ENCODE measurements around the gene TMEM256. TPM values are rescaled to one million over a fixed set of nuclear protein-coding genes. Genes with fewer than 3 reads are reported as not detected.
"Not testable (repeated sequence)": the region's sequence is repeated elsewhere in the genome, so short reads cannot be mapped to it uniquely, and the experiment has no call there.

The TMEM256 gene
- polyA plus RNA-seq, 4 donors = 52.8 to 90.1 (median 80.5) TPM

DNA sequence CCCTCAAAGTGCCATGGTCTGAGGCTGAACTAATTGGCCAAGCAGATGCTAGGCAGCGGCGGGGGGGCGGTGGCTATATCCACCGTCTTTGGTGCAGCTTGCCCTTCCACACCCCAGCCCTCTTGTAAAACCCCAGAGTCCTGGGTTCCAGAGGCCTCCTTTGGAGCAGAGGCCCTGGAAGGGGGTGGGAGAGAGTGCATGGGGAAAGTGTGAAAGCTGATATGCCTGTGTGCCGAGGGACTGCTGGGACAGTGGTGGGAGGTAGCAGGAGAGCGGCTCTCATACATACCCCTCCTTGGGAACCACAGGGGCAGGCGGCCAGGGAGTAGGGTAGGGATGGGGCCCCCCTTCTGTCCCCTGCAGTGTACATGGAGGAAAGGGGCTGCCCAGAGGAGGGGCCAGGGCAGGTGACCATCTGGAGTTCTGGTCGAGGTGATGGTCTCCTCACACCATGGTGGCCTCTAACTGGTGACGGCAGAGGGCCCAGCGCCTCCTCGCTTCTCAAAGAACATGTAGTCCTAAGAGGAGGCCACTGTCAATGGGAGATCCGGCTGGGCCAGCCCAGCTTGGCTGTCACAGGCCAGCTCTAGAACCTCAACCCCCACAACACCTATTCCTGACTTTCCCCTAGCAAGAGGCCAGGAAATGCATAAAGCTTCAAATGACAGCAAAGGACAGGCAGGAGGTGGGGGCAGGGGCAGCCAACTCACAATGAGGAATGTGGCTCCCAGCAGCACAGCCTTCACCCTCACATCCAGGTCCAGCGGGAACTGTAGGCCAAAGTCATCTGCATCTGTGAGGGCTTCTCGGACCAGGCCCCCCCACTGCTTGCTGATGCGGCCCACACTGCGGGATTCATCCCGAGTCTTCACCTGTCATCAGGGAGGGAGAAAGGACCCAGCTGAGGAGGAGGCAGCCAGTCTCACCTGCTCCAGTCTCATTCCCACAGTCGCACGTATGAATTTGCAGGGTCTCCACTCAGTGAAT lies 13.7 kb downstream of the TMEM256 start:
- no peak for DNase-seq (ENCODE audit: low read depth in 4 of 4, low spot score in 3 of 4)

DNA sequence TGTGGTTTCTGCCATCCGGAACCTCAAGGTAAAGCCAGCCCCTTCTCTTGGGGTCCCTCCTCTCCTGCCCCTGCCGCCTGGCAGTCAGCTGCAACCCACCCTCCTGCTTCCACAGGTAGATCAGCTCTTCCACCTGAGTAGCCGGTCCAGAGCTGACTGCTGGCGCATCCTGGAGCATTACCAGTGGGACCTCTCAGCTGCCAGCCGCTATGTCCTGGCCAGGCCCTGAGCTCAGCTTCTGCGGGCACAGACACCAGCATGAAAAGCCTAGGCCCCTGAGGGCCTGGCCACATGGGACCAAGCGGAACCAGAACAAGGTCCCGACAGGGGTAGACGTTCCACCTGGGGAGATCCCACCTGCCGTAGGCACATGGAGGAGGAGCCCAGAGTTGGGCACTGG lies 15.0 kb downstream of the TMEM256 start:
- DNase-seq (ENCODE audit: low read depth in 4 of 4, low spot score in 3 of 4) = no peak

GRCh38 chr17:7384489-7385081 lies 19.3 kb downstream of the TMEM256 start:
- no peak for DNase-seq (ENCODE audit: low read depth in 4 of 4, low spot score in 3 of 4)

- DNase-seq (ENCODE audit: low read depth in 4 of 4, low spot score in 3 of 4) = peak in 1 of 4 donors; percentile 52
These were observed 20.0 kb downstream of the TMEM256 start for GRCh38 chr17:7383742-7384488.

DNA sequence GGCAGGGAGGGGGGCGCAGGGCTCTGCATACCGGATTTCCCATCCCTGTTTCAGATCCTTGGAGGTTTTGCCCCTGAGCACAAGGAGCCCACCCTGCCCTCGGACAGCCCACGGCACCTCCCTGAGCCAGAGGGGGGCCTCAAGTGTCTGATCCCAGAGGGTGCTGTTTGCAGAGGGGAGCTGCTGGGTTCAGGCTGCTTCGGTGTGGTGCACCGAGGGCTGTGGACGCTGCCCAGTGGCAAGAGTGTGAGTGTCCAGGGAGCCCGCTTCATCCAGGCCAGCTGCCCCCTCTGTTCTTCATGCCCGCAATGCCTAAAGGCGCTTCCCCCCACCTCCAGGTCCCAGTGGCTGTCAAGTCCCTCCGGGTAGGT lies 20.5 kb downstream of the TMEM256 start:
- DNase-seq (ENCODE audit: low read depth in 4 of 4, low spot score in 3 of 4) = no peak

- DNase-seq (ENCODE audit: low read depth in 4 of 4, low spot score in 3 of 4) = no peak
These were observed 21.0 kb downstream of the TMEM256 start for GRCh38 chr17:7382901-7383300.

DNA sequence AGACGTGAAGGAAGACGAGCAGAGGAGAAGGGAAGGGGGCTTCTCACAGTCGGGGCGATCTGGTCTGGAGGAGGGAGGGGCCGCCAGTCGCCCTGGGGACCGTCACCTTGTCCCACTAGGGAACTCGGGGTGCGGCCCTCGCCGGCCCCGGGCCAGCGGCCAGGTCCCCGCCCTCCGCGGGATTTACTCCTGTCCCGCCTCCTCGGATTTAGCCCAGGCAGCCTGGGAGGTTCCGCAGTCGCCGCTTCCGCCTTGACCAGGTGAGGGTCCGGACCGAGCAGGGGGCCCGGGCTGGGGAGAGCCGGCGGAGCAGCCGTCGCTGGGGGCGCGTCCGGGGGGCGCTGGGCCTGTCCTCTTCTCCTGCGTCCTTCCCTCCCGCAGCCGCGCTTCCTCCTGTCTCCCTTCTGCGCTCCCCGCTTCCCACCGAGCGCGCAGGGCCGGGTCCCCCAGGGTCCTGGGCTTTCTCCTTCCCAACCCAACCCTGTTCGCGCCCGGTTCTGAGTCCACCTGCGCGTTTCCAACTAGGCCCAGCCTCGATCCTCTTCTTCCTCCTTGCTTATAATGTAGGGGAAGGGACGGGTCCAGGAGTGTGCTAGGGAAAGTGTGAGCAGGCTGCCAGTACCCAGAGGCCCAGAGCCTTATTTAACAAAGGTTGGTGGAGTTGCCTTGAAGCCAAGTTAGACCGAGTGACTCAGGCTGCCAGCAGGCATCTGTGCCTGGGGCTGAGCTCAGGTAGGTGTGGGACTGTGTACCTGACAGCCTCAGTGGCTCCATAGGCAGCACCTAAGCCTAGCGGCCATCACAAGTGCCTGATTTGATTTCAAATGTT lies 22.8 kb downstream of the TMEM256 start, which contains the start of gene TNK1:
TSS of gene TNK1 (plus strand) at position 235 of the 829 bp plus-strand sequence. CDS start 1,838 bp downstream, outside the sequence.
- DNase-seq (ENCODE audit: low read depth in 4 of 4, low spot score in 3 of 4) = no peak

- no peak for DNase-seq (ENCODE audit: low read depth in 4 of 4, low spot score in 3 of 4)
These were observed 23.6 kb downstream of the TMEM256 start for GRCh38 chr17:7380321-7380720.

DNA sequence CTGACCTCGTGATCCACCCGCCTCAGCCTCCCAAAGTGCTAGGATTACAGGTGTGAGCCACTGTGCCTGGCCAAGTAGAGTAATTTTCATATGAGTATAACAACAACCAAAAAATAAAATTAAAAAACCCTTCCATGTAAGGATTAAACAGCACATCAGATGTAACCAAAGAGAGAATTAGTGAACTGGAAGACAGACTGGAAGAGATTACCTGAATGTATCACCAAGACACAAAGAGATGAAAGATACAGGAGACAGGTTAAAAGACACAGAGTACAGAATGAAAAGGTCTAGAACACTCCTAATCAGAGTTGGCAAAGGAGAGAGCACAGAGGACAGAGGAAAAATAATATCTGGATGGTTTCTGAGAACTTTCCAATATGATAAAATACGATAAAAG lies 24.8 kb downstream of the TMEM256 start:
- no peak for DNase-seq (ENCODE audit: low read depth in 4 of 4, low spot score in 3 of 4)

DNA sequence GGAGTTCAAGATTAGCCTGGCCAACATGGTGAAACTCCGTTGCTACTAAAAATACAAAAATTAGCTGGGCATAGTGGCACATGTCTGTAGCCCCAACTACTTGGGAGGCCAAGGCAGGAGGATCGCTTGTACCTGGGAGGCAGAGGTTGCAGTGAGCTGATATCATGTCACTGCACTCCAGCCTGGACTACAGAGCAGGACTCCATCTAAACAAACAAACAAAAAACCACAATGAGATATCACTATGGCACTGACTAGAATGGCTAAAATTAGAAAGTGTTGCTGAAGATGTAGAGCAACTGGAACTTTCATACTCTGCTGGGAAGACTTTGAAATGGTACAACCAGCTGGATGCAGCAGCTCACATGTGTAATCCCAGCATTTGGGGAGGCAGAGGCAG lies 29.5 kb downstream of the TMEM256 start:
- no peak for DNase-seq (ENCODE audit: low read depth in 4 of 4, low spot score in 3 of 4)

DNA sequence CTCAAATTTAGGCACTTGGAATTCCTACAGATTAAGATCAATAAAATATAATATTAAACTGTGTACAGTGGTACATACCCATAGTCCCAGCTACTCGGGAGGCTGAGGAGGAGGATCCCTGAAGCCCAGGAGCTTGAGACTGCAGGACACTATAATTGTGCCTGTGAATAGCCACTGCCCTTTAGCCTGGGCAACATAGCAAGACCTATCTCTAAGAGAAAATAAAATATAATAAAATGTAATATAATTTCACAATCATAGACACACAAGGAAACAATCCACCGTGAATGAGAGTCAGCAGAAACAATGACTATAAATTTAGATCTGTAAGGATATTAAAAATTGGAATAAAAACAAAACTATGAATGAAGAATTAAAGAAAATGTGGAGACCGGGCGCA lies 33.0 kb downstream of the TMEM256 start:
- no peak for DNase-seq (ENCODE audit: low read depth in 4 of 4, low spot score in 3 of 4)

DNA sequence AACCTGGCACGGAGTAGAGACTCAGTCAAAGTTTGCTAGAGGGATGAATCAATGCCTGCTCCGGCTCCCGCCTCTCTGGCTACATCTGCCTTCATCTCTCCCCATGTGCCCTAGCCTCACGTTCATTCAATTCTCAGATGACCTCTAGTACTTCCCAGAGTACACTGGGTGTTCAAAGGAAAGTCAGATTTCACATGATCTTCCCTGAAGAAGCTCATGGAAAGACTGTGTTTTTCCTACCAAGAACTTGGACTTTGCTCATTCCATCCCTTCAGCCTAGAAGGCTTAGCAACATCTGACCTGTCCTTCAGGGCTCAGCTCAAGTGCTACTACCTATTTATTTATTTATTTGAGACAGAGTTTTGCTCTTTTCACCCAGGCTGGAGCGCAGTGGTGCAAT lies 34.1 kb downstream of the TMEM256 start:
- no peak for DNase-seq (ENCODE audit: low read depth in 4 of 4, low spot score in 3 of 4)

GRCh38 chr17:7368599-7368994 lies 35.3 kb downstream of the TMEM256 start:
- DNase-seq (ENCODE audit: low read depth in 4 of 4, low spot score in 3 of 4) = not testable (repeated sequence)

GRCh38 chr17:7367918-7368598 lies 35.8 kb downstream of the TMEM256 start:
- no peak for DNase-seq (ENCODE audit: low read depth in 4 of 4, low spot score in 3 of 4)

GRCh38 chr17:7367083-7367482 lies 36.8 kb downstream of the TMEM256 start:
- no peak for DNase-seq (ENCODE audit: low read depth in 4 of 4, low spot score in 3 of 4)

- DNase-seq (ENCODE audit: low read depth in 4 of 4, low spot score in 3 of 4) = not testable (repeated sequence)
These were observed 37.9 kb downstream of the TMEM256 start for GRCh38 chr17:7365963-7366362.

- no peak for DNase-seq (ENCODE audit: low read depth in 4 of 4, low spot score in 3 of 4)
These were observed 40.6 kb downstream of the TMEM256 start for GRCh38 chr17:7363311-7363710.

GRCh38 chr17:7361906-7362305 lies 42.0 kb downstream of the TMEM256 start:
- no peak for DNase-seq (ENCODE audit: low read depth in 4 of 4, low spot score in 3 of 4)

DNA sequence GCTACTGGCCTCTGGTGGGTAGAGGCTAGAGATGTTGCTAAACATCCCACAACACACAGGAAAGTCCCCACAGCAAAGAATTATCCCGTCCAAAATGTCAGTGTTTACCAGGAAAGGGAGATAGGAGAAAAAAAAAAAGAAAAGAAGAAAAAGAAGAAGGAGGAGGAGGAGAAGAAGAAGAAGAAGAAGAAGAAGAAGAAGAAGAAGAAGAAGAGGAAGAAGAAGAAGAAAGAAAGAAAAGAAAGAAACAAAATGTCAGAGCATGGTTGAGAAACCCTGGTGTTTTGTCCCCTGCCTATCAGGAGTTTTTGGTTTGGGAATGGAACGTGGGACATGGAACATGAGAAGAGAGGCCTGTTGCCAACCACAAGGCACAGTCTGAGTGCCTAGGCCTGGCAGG lies 46.5 kb downstream of the TMEM256 start:
- no peak for DNase-seq (ENCODE audit: low read depth in 4 of 4, low spot score in 3 of 4)

DNA sequence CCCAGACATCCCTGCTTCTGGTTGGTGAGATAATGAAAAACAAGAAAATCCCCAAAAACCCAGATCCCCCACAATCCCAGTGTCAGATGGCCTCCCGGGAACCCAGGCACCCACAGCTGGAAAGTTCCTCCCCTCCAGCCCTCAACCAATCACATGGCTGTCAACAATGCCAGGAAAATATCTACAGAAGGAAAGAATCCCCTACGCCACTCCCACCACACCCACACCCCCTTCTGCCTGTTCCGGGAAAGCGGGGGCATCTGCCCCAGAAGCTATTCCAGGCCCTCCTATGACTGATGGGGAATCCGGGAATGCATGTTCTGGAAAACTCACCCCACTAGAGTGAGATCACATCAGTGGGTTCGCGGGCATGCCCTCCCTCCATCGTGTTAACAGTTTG lies 47.1 kb downstream of the TMEM256 start:
- no peak for DNase-seq (ENCODE audit: low read depth in 4 of 4, low spot score in 3 of 4)
